ENCODE data around the gene CRYL1. TPM values are rescaled to one million over a fixed set of nuclear protein-coding genes. Genes with fewer than 3 reads are reported as not detected.

Gene CRYL1
- total RNA-seq, 1 experiment from 2014 or later = 3.7 TPM

DNA sequence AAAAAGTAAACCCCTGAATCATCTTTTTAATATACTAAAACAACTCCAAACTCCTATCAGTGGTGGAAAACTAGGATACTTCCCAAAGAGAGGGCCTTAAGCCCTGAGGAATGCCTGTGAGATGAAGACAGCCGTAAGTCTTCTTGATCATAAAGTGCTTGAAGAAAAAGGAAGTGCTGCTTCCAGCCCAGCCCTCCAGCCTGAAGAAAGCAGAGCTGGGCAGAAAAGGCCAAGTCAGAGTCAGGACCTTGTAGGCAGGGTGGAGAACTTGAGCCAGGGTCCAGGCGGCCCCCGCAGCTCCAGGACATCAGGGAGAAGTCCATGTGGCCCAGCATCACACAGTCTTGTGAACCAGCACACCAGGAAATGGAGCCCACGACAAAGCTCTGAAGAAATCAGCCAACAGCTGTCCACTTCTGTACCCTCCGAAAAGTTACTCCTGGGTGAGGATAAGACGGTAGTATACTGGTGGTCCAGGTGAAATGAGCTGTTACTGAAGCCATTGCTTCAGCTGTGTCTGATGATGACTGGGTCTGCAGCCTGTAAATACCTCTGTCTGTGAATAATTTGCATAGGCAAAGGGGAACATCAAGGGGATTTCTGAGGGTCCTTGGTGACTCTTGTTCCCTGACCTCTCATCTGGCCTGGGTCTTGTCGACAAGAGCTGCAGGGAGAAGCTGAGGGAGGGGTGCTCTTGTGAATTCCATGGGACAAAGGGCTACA, 18.7 kb upstream of the CRYL1 start:
- Histone ChIP-seq H3K9ac (ENCODE audit: extremely low read depth, insufficient read length, low read length) (no peak overlapping the region), H2BK120ac (ENCODE audit: low read depth, low read length, poor library complexity, severe bottlenecking) (no peak overlapping the region), H3K4me1 (ENCODE audit: insufficient read depth, low read length) (no peaks in the 10 kb centered on the region), H3K18ac (ENCODE audit: insufficient read length, low read depth, low read length) (no peak overlapping the region), H3T11ph (ENCODE audit: low read length) (no peak overlapping the region), H3K27ac (ENCODE audit: insufficient read length, low read depth, low read length) (no peak overlapping the region), H3K23ac (ENCODE audit: insufficient read length, low read depth, low read length) (no peak overlapping the region), H3K14ac (ENCODE audit: insufficient read depth, low read length) (no peak overlapping the region), H3K56ac (ENCODE audit: insufficient read length, low read depth, low read length) (no peak overlapping the region), H2AFZ (ENCODE audit: low read length) (peak overlapping the region; percentile 1), H3K4me2 (ENCODE audit: insufficient read depth, insufficient read length, low read length) (no peak overlapping the region), H4K8ac (replicated peaks; ENCODE audit: insufficient read length, low read depth, low read length) (no peak overlapping the region), H2AK5ac (ENCODE audit: insufficient read length, low read length) (no peak overlapping the region), H4K20me1 (ENCODE audit: control insufficient read depth, insufficient read depth, insufficient read length) (no peaks in the 10 kb centered on the region), H2BK15ac (ENCODE audit: low read depth, low read length) (no peak overlapping the region), H2BK5ac (ENCODE audit: insufficient read length, low read length) (no peak overlapping the region), H3K79me2 (ENCODE audit: insufficient read depth, low read length) (no peaks in the 10 kb centered on the region), H3K23me2 (ENCODE audit: insufficient read length, low read depth, low read length, poor library complexity, severe bottlenecking) (no peaks in the 10 kb centered on the region), H4K5ac (ENCODE audit: insufficient read length, low read depth, low read length) (no peak overlapping the region), H3K79me1 (ENCODE audit: insufficient read depth, low read depth, low read length, poor library complexity, severe bottlenecking) (no peaks in the 10 kb centered on the region), H2BK20ac (ENCODE audit: low read depth, low read length, poor library complexity, severe bottlenecking) (no peak overlapping the region), H3K4ac (ENCODE audit: low read depth, low read length) (no peak overlapping the region), H2BK12ac (ENCODE audit: insufficient read length, low read depth, low read length) (no peak overlapping the region), H3K27me3 (ENCODE audit: insufficient read depth, low read length) (no peaks in the 10 kb centered on the region), H4K91ac (ENCODE audit: insufficient read length, low read depth, low read length) (no peak overlapping the region), H3K9me3 (ENCODE audit: control insufficient read depth, low read depth, low read length) (no peaks in the 10 kb centered on the region)
- peaks cover 10 to 13% of the 10 kb centered on the region in 2 experiments for H3K4me1 Mint-ChIP-seq
- no peak overlapping the region for H3K27ac Mint-ChIP-seq
- no CpG with 5 or more reads among the region's 7 CpGs for WGBS (ENCODE audit: extremely low coverage, insufficient read length, low lambda C conversion rate)
- peaks cover 0 to 4% of the 10 kb centered on the region in 2 experiments; a peak in 1 of 5 replicates for H3K9me3 Mint-ChIP-seq
- no peak for DNase-seq
- TF ChIP-seq CTCF (conservative IDR thresholded peaks at IDR 0.05) = no peak
- peaks cover 6% of the 10 kb centered on the region for H3K27me3 Mint-ChIP-seq (ENCODE audit: low read depth)
- no peak overlapping the region for H3K4me3 Mint-ChIP-seq
- H3K36me3 Mint-ChIP-seq (ENCODE audit: insufficient read depth in 1 of 3, low read depth in 3 of 3) = no peaks in the 10 kb centered on the region
